Activated CD4-positive, alpha-beta T cell treated with anti-CD3 and anti-CD28 coated beads, Interleukin-2, Interleukin-4, amounts not matched to agents 100 ng/mL and 50 ng/mL, durations not matched to agents 16 hours and 8 hours (primary cell): ENCODE data around the gene ENTPD6.

Source experiments
- DNase-seq: peaks from one replicate; pipeline ENCODE4 v3.0.0-alpha.2; 2020; ENCODE audit warnings: low spot score

Gene ENTPD6

GRCh38 chr20:25188218-25188617 is 7.3 kb upstream of the ENTPD6 start:
- DNase-seq, result no peak

GRCh38 chr20:25191051-25191450 is 4.5 kb upstream of the ENTPD6 start:
- no peak for DNase-seq

- DNase-seq, result no peak
Observed at GRCh38 chr20:25191689-25192088, 3.8 kb upstream of the ENTPD6 start.

GRCh38 chr20:25193843-25194242 is 1.7 kb upstream of the ENTPD6 start:
- DNase-seq, result no peak

- no peak for DNase-seq
Observed at GRCh38 chr20:25194333-25194972, 1.1 kb upstream of the ENTPD6 start.

- DNase-seq, result no peak
Observed at GRCh38 chr20:25195962-25196785, 662 bp downstream of the ENTPD6 start.

- DNase-seq, result no peak
Observed at GRCh38 chr20:25196786-25197120, 1.2 kb downstream of the ENTPD6 start.

GRCh38 chr20:25197183-25197869 is 1.8 kb downstream of the ENTPD6 start:
- DNase-seq, result no peak

- no peak for DNase-seq
Observed at GRCh38 chr20:25197870-25198190, 2.3 kb downstream of the ENTPD6 start.

GRCh38 chr20:25198663-25199383 is 3.3 kb downstream of the ENTPD6 start:
- DNase-seq, result no peak

GRCh38 chr20:25199473-25200260 is 4.2 kb downstream of the ENTPD6 start:
- DNase-seq, result no peak

- no peak for DNase-seq
Observed at GRCh38 chr20:25203089-25203488, 7.6 kb downstream of the ENTPD6 start.

GRCh38 chr20:25203871-25204320 is 8.4 kb downstream of the ENTPD6 start:
- no peak for DNase-seq

GRCh38 chr20:25204550-25205276 is 9.2 kb downstream of the ENTPD6 start:
- no peak for DNase-seq

- no peak for DNase-seq
Observed at GRCh38 chr20:25205277-25206062, 10.0 kb downstream of the ENTPD6 start.

GRCh38 chr20:25206063-25206403 is 10.5 kb downstream of the ENTPD6 start:
- no peak for DNase-seq

- DNase-seq, result no peak
Observed at GRCh38 chr20:25206548-25206947, 11.0 kb downstream of the ENTPD6 start.

- DNase-seq, result no peak
Observed at GRCh38 chr20:25207149-25207959, 11.8 kb downstream of the ENTPD6 start.

- DNase-seq, result no peak
Observed at GRCh38 chr20:25207960-25208534, 12.5 kb downstream of the ENTPD6 start.
